Fibroblast of lung (primary cell): Measurements from ENCODE around the gene IL1A. TPM values are rescaled to one million over a fixed set of nuclear protein-coding genes. Genes with fewer than 3 reads are reported as not detected.
A peak's percentile ranks its signal among the peaks of the same experiment; 100 is the strongest.

Source experiments
- DNase-seq, 2 donors: peaks; one replicate each; pipeline versions ENCODE4 v3.0.0 to v3.0.0-alpha.2; 2010; ENCODE audit warnings: low read depth in 2 of 2
- H2AFZ ChIP-seq: 2 replicates; pipeline ENCODE4 v1.5.1; 2012; ENCODE audit warnings: low read length, control low read depth, inconsistent platforms
- H3K27ac ChIP-seq: 2 replicates; pipeline ENCODE4 v1.5.1; 2011; ENCODE audit warnings: low read length, control low read depth; ENCODE audit not compliant: insufficient read depth
- H3K27me3 ChIP-seq: 2 replicates; pipeline ENCODE4 v1.5.1; 2011; ENCODE audit warnings: mild to moderate bottlenecking, low read length; ENCODE audit not compliant: control insufficient read depth, insufficient read depth
- H3K36me3 ChIP-seq: 2 replicates; pipeline ENCODE4 v1.5.1; 2011; ENCODE audit warnings: low read length; ENCODE audit not compliant: control insufficient read depth, insufficient read depth
- H3K4me1 ChIP-seq: 2 replicates; pipeline ENCODE4 v1.5.1; 2011; ENCODE audit warnings: low read length; ENCODE audit not compliant: control insufficient read depth, insufficient read depth; ENCODE audit errors: extremely low read depth
- H3K4me2 ChIP-seq: 2 replicates; pipeline ENCODE4 v1.5.1; 2011; ENCODE audit warnings: low read length, control low read depth; ENCODE audit not compliant: insufficient read depth; ENCODE audit errors: extremely low read depth
- H3K4me3 ChIP-seq, 4 experiments: fragments of 200-600 bp in 1 of 4; sonication (generic) in 1 of 4; replicated peaks in 1 of 4; 2 replicates each; pipeline ENCODE4 v1.5.1; 2011 to 2016; ENCODE audit warnings: low read length in 4 of 4, low read depth in 3 of 4, mild to moderate bottlenecking in 3 of 4, control low read depth in 2 of 4, inconsistent platforms in 1 of 4, mixed read lengths in 1 of 4; ENCODE audit not compliant: insufficient read depth in 1 of 4; ENCODE audit errors: control extremely low read depth in 1 of 4
- H3K79me2 ChIP-seq: 2 replicates; pipeline ENCODE4 v1.5.1; 2012; ENCODE audit warnings: mild to moderate bottlenecking, low read length, inconsistent platforms; ENCODE audit not compliant: control insufficient read depth, insufficient read depth
- H3K9ac ChIP-seq: 2 replicates; pipeline ENCODE4 v1.5.1; 2011; ENCODE audit warnings: mild to moderate bottlenecking, low read length, control low read depth; ENCODE audit not compliant: insufficient read depth
- H3K9me3 ChIP-seq: 2 replicates; pipeline ENCODE4 v1.5.1; 2012; ENCODE audit warnings: low read depth, low read length; ENCODE audit not compliant: control insufficient read depth, insufficient read depth
- H4K20me1 ChIP-seq: 2 replicates; pipeline ENCODE4 v1.5.1; 2011; ENCODE audit warnings: low read length; ENCODE audit not compliant: control insufficient read depth, insufficient read depth; ENCODE audit errors: extremely low read depth
- EZH2 ChIP-seq: IDR thresholded peaks from 2 replicates; pipeline ENCODE4 v1.5.1; 2012; ENCODE audit warnings: low read length, control low read depth, mild to moderate bottlenecking; ENCODE audit errors: missing control alignments
- polyA plus RNA-seq, 2 donors: library from polyadenylated mRNA; depleted of rRNA in 1 of 2; stranded (reverse) in 1 of 2; unstranded in 1 of 2; fragments of >200 nt; gene quantifications; 2 replicates each; pipeline ENCODE4 v1.2.1, GENCODE V29; 2011 to 2012; ENCODE audit warnings: missing spikeins in 1 of 2
- total RNA-seq: library from RNA; depleted of rRNA; stranded (reverse); fragments of >200 nt; gene quantifications from 2 replicates; pipeline ENCODE4 v1.2.1, GENCODE V29; 2014
- TF ChIP-seq, protein P1 (sequence below), 2 donors: IDR thresholded peaks in 1 of 2; conservative IDR thresholded peaks in 1 of 2; 1 replicate in 1 of 2; 2 replicates in 1 of 2; pipeline ENCODE4 v1.5.1; 2011 to 2012; ENCODE audit warnings: low read length in 2 of 2, control low read depth in 1 of 2, inconsistent platforms in 1 of 2, low read depth in 1 of 2, mild to moderate bottlenecking in 1 of 2

IL1A gene
- total and polyA plus RNA-seq, 2 donors (not counting 1 experiment from before 2014, with no cell fraction given), result 0.07 to 0.17 TPM

DNA sequence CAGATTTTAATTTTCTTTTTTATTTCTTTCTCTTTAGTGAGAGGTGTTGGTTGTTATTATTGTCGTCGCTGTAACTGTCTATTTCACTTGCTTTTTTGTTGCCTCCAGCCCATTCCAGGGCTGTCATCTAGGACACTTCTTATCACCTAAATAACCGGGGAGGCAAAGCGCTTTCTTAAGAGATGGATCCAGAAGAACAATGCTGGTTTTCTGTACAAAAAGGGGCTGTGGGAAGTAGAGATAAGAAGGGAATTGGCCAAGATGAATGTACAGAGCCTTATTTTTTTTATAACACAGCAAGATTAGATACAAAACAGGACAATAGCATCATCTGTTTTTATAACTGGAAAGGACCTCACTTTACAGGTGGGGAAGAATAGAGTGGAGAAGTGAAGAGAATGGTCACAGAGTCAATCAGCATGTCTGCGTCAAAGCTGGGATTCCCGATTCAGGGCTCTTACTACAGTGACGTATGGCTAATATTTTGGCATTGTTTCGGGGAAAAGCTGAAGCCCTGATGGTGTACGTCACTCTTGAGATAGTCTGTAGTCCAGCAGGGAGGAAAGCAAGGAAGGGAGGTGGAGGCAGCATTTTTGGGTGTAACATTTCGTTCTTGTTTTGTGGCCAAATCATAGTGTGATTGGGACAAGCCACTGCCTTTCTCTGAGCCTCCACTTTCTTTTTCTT, 29.1 kb upstream of the IL1A start:
- no peaks in the 10 kb centered on the region for H4K20me1 ChIP-seq
- no peaks in the 10 kb centered on the region for H3K79me2 ChIP-seq
- TF ChIP-seq, protein P1, sequence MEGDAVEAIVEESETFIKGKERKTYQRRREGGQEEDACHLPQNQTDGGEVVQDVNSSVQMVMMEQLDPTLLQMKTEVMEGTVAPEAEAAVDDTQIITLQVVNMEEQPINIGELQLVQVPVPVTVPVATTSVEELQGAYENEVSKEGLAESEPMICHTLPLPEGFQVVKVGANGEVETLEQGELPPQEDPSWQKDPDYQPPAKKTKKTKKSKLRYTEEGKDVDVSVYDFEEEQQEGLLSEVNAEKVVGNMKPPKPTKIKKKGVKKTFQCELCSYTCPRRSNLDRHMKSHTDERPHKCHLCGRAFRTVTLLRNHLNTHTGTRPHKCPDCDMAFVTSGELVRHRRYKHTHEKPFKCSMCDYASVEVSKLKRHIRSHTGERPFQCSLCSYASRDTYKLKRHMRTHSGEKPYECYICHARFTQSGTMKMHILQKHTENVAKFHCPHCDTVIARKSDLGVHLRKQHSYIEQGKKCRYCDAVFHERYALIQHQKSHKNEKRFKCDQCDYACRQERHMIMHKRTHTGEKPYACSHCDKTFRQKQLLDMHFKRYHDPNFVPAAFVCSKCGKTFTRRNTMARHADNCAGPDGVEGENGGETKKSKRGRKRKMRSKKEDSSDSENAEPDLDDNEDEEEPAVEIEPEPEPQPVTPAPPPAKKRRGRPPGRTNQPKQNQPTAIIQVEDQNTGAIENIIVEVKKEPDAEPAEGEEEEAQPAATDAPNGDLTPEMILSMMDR (conservative IDR thresholded peaks at IDR 0.05 in 1 of 2, IDR thresholded peaks at IDR 0.05 in 1 of 2; ENCODE audit: low read depth in 1 of 2, low read length in 2 of 2), result no peak
- TF ChIP-seq EZH2, result no peak
- H3K27me3 ChIP-seq, result no peaks in the 10 kb centered on the region
- no peak for DNase-seq
- no peak overlapping the region for H3K4me3 ChIP-seq
- H3K4me1 ChIP-seq, result peaks cover 5% of the 10 kb centered on the region
- H3K36me3 ChIP-seq, result no peaks in the 10 kb centered on the region
- no peaks in the 10 kb centered on the region for H3K9me3 ChIP-seq
- peak overlapping the region; percentile 13 for H3K27ac ChIP-seq
- no peak overlapping the region for H3K4me2 ChIP-seq
- no peak overlapping the region for H3K9ac ChIP-seq
- no peak overlapping the region for H2AFZ ChIP-seq

DNA sequence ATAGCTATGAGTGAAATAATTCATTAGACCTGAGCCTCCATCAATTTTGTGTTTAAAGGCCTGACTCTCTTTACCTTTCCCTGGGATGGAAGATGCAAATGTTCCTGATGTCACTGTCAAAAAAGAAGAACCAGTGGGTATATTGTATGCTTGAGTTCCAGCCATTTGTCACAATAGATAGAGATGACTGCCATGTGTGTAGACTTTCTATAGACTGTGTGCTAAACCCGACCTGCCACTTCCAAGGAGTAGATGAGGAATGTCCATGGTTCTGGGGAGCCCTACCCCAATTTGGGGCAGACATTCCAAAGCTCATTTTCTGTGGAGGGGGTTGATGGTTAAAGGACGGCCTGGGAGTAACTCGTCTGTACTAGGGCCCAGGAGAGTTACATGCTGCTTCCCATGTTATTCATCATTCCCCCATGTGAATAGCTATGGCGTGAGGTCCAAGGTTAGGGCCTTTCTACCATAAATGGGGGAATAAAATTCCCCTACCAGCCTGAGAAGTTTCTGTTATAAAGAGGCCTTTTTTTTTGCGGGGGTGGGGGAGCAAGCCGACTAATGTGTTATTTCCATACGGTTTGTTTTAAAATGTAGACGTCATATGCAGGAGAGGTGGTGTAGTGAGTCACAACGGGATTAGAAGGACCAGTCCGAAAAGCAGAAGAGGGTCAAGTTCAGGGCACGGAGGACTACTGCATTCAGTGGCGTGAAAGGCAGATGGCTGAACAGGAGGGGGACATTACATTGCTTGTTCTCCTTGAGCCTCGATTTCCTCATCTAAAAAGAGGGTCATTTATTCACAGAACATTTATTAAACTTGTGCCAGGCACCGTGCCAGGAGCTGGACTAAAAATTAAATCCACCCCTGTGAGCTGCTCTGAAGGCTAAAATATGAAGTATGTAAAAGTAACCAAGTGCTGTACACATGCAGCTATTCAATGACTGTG, 28.3 kb upstream of the IL1A start:
- H3K4me3 ChIP-seq, result no peak overlapping the region
- peak overlapping the region; percentile 17 for H3K4me2 ChIP-seq
- H3K9me3 ChIP-seq, result no peaks in the 10 kb centered on the region
- H2AFZ ChIP-seq, result no peak overlapping the region
- peak overlapping the region; percentile 45 for H3K27ac ChIP-seq
- H3K27me3 ChIP-seq, result no peaks in the 10 kb centered on the region
- no peaks in the 10 kb centered on the region for H3K79me2 ChIP-seq
- no peaks in the 10 kb centered on the region for H4K20me1 ChIP-seq
- peaks cover 5% of the 10 kb centered on the region for H3K4me1 ChIP-seq
- H3K9ac ChIP-seq, result no peak overlapping the region
- peak; percentile 72 to 91 for DNase-seq
- no peak for TF ChIP-seq EZH2
- TF ChIP-seq, protein P1 (conservative IDR thresholded peaks at IDR 0.05 in 1 of 2, IDR thresholded peaks at IDR 0.05 in 1 of 2; ENCODE audit: low read depth in 1 of 2, low read length in 2 of 2), result no peak
- H3K36me3 ChIP-seq, result no peaks in the 10 kb centered on the region

DNA sequence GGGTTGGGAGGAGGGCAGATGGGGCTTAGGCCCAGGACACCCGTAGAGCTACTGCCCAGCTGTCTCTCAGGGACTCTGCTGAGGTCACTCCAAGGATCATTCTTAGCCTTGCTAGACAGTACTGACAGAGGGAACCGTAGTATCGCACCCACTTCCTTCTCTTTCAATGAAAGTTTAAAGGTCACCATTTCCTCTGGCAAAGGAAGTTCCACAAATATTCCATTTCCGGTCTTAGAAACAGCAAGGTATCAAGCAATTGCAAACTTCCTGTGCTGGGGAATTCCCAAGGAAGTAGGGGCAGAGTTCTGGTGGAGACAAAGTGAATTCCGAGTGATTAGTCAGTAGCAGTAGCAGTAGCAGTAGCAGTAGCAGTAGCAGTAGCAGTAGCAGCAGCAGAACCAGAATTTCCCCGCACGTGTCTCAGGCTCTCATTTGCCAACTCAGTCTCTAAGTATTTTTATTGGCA, 27.6 kb upstream of the IL1A start:
- H3K79me2 ChIP-seq, result no peaks in the 10 kb centered on the region
- no peaks in the 10 kb centered on the region for H4K20me1 ChIP-seq
- no peak overlapping the region for H3K27ac ChIP-seq
- TF ChIP-seq, protein P1 (conservative IDR thresholded peaks at IDR 0.05 in 1 of 2, IDR thresholded peaks at IDR 0.05 in 1 of 2; ENCODE audit: low read depth in 1 of 2, low read length in 2 of 2), result no peak
- no peak for TF ChIP-seq EZH2
- H3K36me3 ChIP-seq, result no peaks in the 10 kb centered on the region
- H3K4me2 ChIP-seq, result no peak overlapping the region
- H3K9me3 ChIP-seq, result no peaks in the 10 kb centered on the region
- no peak overlapping the region for H3K9ac ChIP-seq
- H3K4me3 ChIP-seq, result no peak overlapping the region
- H2AFZ ChIP-seq, result peak overlapping the region; percentile 1
- peak; percentile 64 to 86 for DNase-seq
- H3K27me3 ChIP-seq, result no peaks in the 10 kb centered on the region
- H3K4me1 ChIP-seq, result peaks cover 5% of the 10 kb centered on the region
